Astrocyte of the spinal cord (primary cell): ENCODE data around the gene ACTR10.

Experiments
- DNase-seq: peaks from one replicate; pipeline ENCODE4 v3.0.0; 2011; ENCODE audit warnings: low read depth, low spot score
- H3K4me3 ChIP-seq: 2 replicates; pipeline ENCODE4 v1.5.1; 2011; ENCODE audit warnings: low read depth, mild to moderate bottlenecking, low read length, moderate library complexity
- in situ Hi-C: cut with HindIII; loops from 2 replicates; pipeline ENCODE4 v1.10.0; 2017; ENCODE audit warnings: low sequenced_read_pairs
- TF ChIP-seq, protein P1 (sequence below): IDR thresholded peaks from 2 replicates; pipeline ENCODE4 v1.5.1; 2012; ENCODE audit warnings: low read depth, mild to moderate bottlenecking, low read length, inconsistent platforms

Gene ACTR10

DNA sequence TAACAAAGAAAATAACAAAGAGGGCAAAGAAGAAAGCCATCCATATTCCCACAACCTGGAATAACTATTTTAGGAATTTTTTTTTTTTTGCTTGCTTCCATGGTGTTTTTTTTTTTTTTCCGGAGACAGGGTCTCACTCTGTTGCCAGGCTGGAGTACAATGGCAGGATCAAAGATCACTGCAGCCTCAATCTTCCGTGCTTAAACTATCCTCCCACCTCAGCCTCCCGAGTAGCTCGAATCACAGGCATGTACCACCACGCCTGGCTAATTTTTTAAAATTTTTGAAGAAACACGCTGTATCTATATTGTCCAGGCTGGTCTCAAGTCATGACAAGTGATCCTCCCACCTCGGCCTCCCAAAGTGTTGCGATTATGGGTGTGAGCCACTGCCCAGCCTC lies 78.2 kb downstream of the ACTR10 start:
- no peak for DNase-seq

DNA sequence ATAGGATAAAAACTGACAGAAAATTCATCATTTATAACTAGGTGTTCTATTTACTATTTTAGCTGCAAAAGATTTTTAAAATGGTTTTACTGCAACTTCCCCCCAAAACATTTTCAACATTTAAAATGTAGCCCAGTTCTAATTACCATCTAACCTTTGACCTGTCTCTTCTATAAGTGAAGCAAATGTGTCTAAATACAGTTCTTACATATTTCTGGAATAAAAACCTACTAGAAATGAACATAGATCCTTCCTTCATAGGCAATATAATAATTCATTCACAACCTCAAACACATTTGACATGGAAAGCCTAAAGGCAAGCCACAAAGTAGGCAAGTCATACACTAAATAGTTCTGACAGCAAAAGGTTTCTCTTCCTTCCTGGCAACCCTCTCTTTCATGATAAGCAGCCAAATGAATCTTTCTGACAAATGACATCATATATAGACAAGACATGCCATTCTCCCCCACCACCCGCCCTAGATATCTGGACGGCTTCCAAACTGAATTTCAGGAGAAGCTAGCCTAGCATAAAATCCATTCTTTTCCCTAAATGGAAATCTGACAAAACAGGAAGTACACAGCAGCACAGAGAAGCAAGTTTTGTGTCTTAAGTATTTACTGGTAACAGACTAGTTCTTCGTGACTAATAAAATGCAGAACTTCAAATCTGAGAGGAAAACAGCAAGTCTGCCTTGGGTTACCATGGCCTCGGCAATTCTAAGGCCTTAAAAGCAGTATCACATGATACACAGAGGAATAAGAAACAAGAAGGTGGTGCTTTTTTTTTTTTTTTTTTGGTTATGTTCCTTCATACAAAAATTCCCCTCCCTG lies 81.2 kb downstream of the ACTR10 start:
- H3K4me3 ChIP-seq, result no peak overlapping the region
- in situ Hi-C loops, result no loop called here
- peak; percentile 89 for DNase-seq
- TF ChIP-seq, protein P1, sequence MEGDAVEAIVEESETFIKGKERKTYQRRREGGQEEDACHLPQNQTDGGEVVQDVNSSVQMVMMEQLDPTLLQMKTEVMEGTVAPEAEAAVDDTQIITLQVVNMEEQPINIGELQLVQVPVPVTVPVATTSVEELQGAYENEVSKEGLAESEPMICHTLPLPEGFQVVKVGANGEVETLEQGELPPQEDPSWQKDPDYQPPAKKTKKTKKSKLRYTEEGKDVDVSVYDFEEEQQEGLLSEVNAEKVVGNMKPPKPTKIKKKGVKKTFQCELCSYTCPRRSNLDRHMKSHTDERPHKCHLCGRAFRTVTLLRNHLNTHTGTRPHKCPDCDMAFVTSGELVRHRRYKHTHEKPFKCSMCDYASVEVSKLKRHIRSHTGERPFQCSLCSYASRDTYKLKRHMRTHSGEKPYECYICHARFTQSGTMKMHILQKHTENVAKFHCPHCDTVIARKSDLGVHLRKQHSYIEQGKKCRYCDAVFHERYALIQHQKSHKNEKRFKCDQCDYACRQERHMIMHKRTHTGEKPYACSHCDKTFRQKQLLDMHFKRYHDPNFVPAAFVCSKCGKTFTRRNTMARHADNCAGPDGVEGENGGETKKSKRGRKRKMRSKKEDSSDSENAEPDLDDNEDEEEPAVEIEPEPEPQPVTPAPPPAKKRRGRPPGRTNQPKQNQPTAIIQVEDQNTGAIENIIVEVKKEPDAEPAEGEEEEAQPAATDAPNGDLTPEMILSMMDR, result no peak

More for the DNA sequence above, 78.2 kb downstream of the ACTR10 start:
- in situ Hi-C loops, result no loop called here
- H3K4me3 ChIP-seq, result no peak overlapping the region
- TF ChIP-seq, protein P1, result no peak

DNA sequence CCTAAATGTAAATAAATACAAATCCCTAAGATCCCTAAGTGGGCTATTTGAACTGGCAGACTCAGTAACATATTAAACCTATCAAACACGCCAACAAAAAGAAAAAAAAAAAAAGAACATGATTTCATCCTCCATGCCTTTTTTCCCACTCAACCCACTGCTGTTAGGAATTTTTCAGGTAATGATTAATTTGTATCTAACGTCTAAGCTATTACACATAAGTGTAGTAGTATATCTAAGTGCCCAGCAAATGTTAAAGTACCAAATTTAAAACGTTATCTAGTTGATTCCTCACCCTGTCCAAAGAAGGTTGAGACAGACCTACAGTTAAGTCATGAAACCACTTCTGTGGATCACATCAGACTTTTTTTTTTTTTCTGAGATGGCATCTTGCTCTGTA lies 82.0 kb downstream of the ACTR10 start:
- DNase-seq, result no peak
- in situ Hi-C loops, result no loop called here
- TF ChIP-seq, protein P1, result no peak
- no peak overlapping the region for H3K4me3 ChIP-seq

DNA sequence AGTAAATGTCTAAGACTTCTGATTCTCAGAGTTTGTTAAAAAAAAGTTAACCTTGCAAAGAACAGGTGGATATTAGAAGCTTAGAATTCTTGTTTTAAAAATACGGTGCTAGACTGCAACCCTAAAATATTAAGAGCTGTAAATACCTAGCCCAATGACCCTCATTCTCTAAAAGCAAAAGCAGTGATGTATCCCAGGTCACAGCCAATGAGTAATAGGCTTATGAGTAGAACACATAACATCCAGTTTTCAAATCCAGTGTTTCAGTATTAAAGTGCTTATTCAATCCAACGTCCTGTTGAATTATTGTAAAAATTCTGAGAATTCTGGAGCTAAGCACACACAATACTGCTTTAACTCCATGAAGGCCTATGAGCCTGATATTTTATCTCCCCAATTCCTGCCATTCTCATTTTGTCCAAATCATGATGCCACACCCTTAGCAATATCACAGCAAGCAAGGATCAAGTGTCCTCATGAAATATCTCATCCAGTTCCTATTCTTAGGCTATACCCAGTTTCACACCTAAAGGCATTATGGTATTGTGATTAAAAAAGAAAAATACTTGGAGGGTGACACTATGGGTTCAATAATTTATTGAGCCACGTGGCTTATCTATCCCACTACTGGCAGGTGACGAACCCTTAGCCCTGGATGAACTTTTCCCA lies 83.1 kb downstream of the ACTR10 start:
- H3K4me3 ChIP-seq, result no peak overlapping the region
- DNase-seq, result no peak
- in situ Hi-C loops, result no loop called here
- TF ChIP-seq, protein P1, result no peak

DNA sequence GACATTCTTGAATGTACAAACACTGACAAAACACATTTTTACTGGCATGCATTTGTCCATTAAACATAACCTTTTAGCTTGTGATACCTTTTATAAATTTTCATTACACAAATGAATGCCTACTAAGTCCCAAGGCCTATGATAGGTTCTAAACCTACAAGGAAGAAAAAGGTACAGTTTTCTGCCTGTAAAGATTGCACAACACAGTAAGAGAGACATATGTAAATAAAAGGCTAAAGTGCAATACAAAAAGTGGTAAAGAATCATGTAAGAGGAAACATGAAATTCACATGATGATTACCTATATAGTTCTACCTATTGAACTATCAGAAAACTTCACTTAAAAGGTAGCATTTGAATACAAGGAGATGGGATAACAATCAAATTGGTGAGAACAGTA lies 83.8 kb downstream of the ACTR10 start:
- TF ChIP-seq, protein P1, result no peak
- in situ Hi-C loops, result no loop called here
- H3K4me3 ChIP-seq, result no peak overlapping the region
- DNase-seq, result no peak

DNA sequence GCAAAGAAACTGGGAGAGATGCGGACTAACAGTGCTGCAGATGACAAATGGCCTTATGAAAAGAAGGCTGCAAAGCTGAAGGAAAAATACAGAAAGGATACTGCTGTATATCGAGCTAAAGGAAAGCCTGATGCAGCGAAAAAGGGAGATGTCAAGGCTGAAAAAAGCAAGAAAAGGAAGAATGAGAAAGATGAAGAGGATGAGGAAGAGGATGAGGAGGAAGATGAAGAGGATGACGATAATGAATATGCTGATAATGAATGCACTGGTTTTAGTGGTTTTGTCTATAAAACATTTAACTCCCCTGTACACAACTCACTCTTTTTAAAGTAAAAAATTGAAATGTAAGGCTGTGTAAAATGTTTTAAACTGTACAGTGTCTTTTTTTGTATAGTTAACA lies 85.2 kb downstream of the ACTR10 start:
- H3K4me3 ChIP-seq, result no peak overlapping the region
- TF ChIP-seq, protein P1, result no peak
- no peak for DNase-seq
- in situ Hi-C loops, result no loop called here
